Measurements from ENCODE around the gene KIAA0513. TPM values are rescaled to one million over a fixed set of nuclear protein-coding genes. Genes with fewer than 3 reads are reported as not detected.

KIAA0513 gene
- total RNA-seq, 1 donor from 2014 or later = 1.9 TPM

GRCh38 chr16:84993926-84994325, 33.7 kb upstream of the KIAA0513 start:
- TF ChIP-seq, protein P1, sequence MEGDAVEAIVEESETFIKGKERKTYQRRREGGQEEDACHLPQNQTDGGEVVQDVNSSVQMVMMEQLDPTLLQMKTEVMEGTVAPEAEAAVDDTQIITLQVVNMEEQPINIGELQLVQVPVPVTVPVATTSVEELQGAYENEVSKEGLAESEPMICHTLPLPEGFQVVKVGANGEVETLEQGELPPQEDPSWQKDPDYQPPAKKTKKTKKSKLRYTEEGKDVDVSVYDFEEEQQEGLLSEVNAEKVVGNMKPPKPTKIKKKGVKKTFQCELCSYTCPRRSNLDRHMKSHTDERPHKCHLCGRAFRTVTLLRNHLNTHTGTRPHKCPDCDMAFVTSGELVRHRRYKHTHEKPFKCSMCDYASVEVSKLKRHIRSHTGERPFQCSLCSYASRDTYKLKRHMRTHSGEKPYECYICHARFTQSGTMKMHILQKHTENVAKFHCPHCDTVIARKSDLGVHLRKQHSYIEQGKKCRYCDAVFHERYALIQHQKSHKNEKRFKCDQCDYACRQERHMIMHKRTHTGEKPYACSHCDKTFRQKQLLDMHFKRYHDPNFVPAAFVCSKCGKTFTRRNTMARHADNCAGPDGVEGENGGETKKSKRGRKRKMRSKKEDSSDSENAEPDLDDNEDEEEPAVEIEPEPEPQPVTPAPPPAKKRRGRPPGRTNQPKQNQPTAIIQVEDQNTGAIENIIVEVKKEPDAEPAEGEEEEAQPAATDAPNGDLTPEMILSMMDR (IDR thresholded peaks at IDR 0.05; ENCODE audit: insufficient read depth, low read length, poor library complexity, severe bottlenecking) = no peak
- H3K4me3 ChIP-seq (ENCODE audit: low read depth, low read length) = no peak overlapping the region
- DNase-seq (ENCODE audit: low read depth) = no peak
- H3K27me3 ChIP-seq (ENCODE audit: control insufficient read depth, insufficient read depth, low read length) = no peaks in the 10 kb centered on the region
- H3K36me3 ChIP-seq (ENCODE audit: control insufficient read depth, insufficient read depth, low read length) = peaks cover 2% of the 10 kb centered on the region

DNA sequence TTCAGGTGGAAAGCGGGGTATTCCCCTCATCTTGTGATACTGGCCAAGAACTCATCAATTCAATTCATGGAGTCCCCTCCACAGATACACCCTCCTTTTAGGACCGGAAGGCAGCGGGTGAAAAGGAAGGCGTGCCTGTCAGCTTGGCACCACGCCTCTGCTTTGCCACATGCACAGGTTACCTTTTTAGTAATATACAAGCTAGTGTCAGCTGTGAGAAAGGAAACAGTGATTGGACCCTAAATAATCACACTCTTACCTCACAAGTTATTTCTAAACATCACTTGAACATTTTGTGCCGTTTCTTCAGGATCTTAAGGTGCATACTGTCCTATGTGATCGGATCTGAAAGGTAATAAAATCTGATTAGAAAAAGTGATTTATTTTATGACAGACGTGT, 31.9 kb upstream of the KIAA0513 start:
- Histone ChIP-seq H3K27me3 (ENCODE audit: control insufficient read depth, insufficient read depth, low read length) (no peaks in the 10 kb centered on the region), H3K36me3 (ENCODE audit: control insufficient read depth, insufficient read depth, low read length) (no peaks in the 10 kb centered on the region), H3K4me3 (ENCODE audit: low read depth, low read length) (no peak overlapping the region)
- TF ChIP-seq, protein P1 (IDR thresholded peaks at IDR 0.05; ENCODE audit: insufficient read depth, low read length, poor library complexity, severe bottlenecking) = no peak
- DNase-seq (ENCODE audit: low read depth) = no peak

DNA sequence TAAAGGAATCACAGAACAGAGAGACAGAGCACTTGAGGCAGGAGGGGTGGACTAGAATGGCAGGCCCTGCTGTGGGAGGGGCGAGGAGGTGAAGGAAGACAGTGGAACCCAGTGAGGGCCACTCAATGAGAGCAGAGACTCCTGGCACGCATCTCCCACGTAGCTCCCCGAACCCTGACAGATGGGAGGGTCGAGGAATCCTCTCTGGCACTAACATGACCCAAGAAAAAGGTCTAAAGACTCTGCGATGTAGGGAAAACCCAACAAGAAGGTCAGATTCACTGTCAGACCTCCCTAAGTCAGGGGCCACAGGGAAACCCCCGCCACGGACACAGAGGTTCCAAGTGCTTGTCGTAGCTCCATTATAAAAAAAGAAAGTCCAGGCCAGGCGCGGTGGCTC, 31.2 kb upstream of the KIAA0513 start:
- H3K4me3 ChIP-seq (ENCODE audit: low read depth, low read length) = no peak overlapping the region
- H3K36me3 ChIP-seq (ENCODE audit: control insufficient read depth, insufficient read depth, low read length) = no peaks in the 10 kb centered on the region
- TF ChIP-seq, protein P1 (IDR thresholded peaks at IDR 0.05; ENCODE audit: insufficient read depth, low read length, poor library complexity, severe bottlenecking) = no peak
- H3K27me3 ChIP-seq (ENCODE audit: control insufficient read depth, insufficient read depth, low read length) = no peaks in the 10 kb centered on the region
- DNase-seq (ENCODE audit: low read depth) = no peak

- no peaks in the 10 kb centered on the region for H3K27me3 ChIP-seq (ENCODE audit: control insufficient read depth, insufficient read depth, low read length)
- DNase-seq (ENCODE audit: low read depth) = no peak
- no peaks in the 10 kb centered on the region for H3K36me3 ChIP-seq (ENCODE audit: control insufficient read depth, insufficient read depth, low read length)
- TF ChIP-seq, protein P1 (IDR thresholded peaks at IDR 0.05; ENCODE audit: insufficient read depth, low read length, poor library complexity, severe bottlenecking) = no peak
- H3K4me3 ChIP-seq (ENCODE audit: low read depth, low read length) = no peak overlapping the region
Measured at GRCh38 chr16:84999200-84999599, 28.4 kb upstream of the KIAA0513 start.

DNA sequence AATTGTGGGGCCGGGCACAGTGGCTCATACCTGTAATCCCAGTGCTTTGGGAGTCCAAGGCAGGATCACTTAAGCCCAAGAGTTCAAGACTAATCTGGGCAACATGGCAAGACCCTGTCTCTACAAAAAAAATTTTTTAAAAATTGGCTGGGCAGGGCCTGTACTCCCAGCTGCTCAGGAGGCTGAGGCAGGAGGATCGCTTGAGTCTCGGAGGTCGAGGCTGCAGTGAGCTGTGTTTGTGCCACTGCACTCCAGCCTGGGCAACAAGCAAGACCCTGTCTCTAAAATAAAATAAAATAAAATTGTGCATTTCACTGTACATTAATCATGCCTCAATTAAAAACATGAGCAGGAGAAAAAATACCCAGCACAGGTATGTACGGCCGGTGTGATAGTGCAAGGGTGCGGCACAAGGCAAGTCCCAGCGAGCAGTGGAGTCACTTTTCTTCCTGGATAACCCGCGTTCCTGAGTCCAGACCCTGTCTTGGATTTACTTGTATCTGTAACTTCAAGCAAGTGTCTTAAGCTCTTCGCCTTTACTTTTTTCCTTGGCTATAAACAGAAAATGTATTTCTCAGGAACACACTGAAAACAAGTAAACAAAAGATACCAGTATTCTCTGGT, 27.6 kb upstream of the KIAA0513 start:
- Histone ChIP-seq H3K4me3 (ENCODE audit: low read depth, low read length) (no peak overlapping the region), H3K36me3 (ENCODE audit: control insufficient read depth, insufficient read depth, low read length) (no peaks in the 10 kb centered on the region), H3K27me3 (ENCODE audit: control insufficient read depth, insufficient read depth, low read length) (no peaks in the 10 kb centered on the region)
- no peak for DNase-seq (ENCODE audit: low read depth)
- TF ChIP-seq, protein P1 (IDR thresholded peaks at IDR 0.05; ENCODE audit: insufficient read depth, low read length, poor library complexity, severe bottlenecking) = no peak

- Histone ChIP-seq H3K27me3 (ENCODE audit: control insufficient read depth, insufficient read depth, low read length) (no peaks in the 10 kb centered on the region), H3K4me3 (ENCODE audit: low read depth, low read length) (no peak overlapping the region), H3K36me3 (ENCODE audit: control insufficient read depth, insufficient read depth, low read length) (no peaks in the 10 kb centered on the region)
- TF ChIP-seq, protein P1 (IDR thresholded peaks at IDR 0.05; ENCODE audit: insufficient read depth, low read length, poor library complexity, severe bottlenecking) = no peak
- DNase-seq (ENCODE audit: low read depth) = no peak
Measured at GRCh38 chr16:85002099-85002541, 25.5 kb upstream of the KIAA0513 start.

Data from kidney epithelial cell (primary cell).